A673 (cell line): ENCODE measurements around the gene ZNF823.

Source experiments
- EZH2 ChIP-seq: fragments of 200-600 bp; sonication (generic); IDR thresholded peaks from 2 replicates; pipeline ENCODE4 v1.6.1; 2017; ENCODE audit warnings: borderline replicate concordance, low read depth, mild to moderate bottlenecking, mixed read lengths, antibody characterized with exemption, low read length; ENCODE audit not compliant: poor library complexity, severe bottlenecking
- TF ChIP-seq, protein P1 (sequence below): fragments of 300-800, 200-600 bp; sonication (generic); conservative IDR thresholded peaks from 2 replicates; pipeline ENCODE4 v1.5.1; 2017; ENCODE audit warnings: low read depth, mild to moderate bottlenecking, antibody characterized with exemption, low read length, moderate library complexity, mixed read lengths

- TF ChIP-seq, protein P1, sequence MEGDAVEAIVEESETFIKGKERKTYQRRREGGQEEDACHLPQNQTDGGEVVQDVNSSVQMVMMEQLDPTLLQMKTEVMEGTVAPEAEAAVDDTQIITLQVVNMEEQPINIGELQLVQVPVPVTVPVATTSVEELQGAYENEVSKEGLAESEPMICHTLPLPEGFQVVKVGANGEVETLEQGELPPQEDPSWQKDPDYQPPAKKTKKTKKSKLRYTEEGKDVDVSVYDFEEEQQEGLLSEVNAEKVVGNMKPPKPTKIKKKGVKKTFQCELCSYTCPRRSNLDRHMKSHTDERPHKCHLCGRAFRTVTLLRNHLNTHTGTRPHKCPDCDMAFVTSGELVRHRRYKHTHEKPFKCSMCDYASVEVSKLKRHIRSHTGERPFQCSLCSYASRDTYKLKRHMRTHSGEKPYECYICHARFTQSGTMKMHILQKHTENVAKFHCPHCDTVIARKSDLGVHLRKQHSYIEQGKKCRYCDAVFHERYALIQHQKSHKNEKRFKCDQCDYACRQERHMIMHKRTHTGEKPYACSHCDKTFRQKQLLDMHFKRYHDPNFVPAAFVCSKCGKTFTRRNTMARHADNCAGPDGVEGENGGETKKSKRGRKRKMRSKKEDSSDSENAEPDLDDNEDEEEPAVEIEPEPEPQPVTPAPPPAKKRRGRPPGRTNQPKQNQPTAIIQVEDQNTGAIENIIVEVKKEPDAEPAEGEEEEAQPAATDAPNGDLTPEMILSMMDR = no peak
- no peak for TF ChIP-seq EZH2
Observed at GRCh38 chr19:11705474-11705873, 33.3 kb downstream of the ZNF823 start.
